Effector CD4-positive, alpha-beta T cell (primary cell): ENCODE results near the gene ZBTB1.

Experiments
- DNase-seq: peaks from one replicate; pipeline ENCODE4 v3.0.0-alpha.2; 2020

Gene ZBTB1

DNA sequence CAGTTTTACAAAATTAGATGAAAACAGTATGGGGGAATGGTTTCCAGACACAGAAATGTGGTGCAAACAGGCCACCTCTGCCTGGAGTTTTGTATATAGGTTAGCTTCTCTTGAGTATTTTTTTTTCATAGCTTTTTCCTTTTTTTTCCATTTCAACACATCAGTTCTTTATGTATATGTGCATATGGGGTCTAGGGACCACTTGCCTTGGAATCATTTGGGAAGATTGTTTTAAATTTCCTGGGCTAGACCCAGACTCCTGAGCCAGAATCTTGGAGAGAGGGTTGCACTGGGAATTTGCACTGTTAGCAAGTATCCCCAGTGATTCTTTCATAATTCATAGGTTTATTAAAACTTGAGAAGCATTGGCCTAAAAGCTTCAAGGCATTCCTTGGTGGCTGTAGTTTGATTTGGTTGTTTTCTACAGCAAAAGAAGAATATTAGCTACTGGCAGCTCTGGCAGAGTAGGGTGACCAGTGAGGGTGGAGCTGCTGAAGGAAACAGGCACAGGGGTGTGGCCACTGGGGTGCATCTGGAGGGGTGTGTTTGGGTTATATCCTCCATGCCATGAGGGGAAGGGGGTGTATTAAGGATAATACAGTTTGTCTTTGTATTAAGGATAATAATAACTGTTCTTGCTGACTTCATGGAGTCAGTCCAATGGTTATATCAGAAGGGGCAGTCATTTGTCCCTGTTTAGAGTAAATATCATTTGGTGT, 68.0 kb downstream of the ZBTB1 start:
- DNase-seq, result no peak

DNA sequence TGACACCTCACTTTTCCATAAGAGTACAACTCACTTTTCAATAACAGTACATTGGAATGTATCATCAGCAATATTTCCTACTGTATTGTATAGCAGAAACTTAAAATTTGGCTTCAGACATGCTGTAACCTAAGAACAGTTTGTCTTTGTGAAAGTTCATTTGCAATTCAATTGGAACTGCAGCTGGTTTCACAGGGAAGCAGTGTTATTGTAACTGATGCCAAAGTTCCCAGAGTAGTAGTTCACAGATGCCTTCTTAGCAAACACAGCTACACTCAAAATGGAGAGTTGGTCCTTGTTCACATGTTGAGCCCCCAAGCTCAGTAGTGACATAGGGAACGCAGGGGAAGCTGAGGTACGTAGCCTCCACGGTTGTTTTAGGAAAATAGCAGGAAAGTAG, 68.5 kb downstream of the ZBTB1 start:
- no peak for DNase-seq
